Gastrocnemius medialis (tissue), 4 donors: ENCODE measurements around the gene THOC5.

Source experiments
- CTCF ChIP-seq, 5 experiments: fragments of 450-650 bp in 3 of 5; fragments of 200-600 bp in 2 of 5; sonication (generic) in 2 of 5; IDR thresholded peaks in 4 of 5; conservative IDR thresholded peaks in 1 of 5; 1 replicate in 4 of 5; 2 replicates in 1 of 5; pipeline ENCODE4 v1.5.1; 2016 to 2019; ENCODE audit warnings: antibody characterized with exemption in 5 of 5, mild to moderate bottlenecking in 3 of 5, moderate library complexity in 3 of 5
- POLR2A ChIP-seq, 2 donors: fragments of 450-650 bp; IDR thresholded peaks; one replicate each; pipeline ENCODE4 v1.6.1; 2017; ENCODE audit warnings: antibody characterized with exemption in 2 of 2, mild to moderate bottlenecking in 2 of 2, moderate library complexity in 2 of 2

GRCh38 chr22:29509298-29509697 lies 44.3 kb downstream of the THOC5 start:
- TF ChIP-seq CTCF (IDR thresholded peaks at IDR 0.05 in 4 of 5, conservative IDR thresholded peaks at IDR 0.05 in 1 of 5) (no peak), POLR2A (IDR thresholded peaks at IDR 0.05) (no peak)
